Inflammatory macrophage treated with lipopolysaccharide for 4 hours (primary cell): ENCODE results near the gene ZNF579.

Experiments used
- DNase-seq: peaks from one replicate; pipeline ENCODE4 v3.0.0-alpha.2; 2020

ZNF579 gene

DNA sequence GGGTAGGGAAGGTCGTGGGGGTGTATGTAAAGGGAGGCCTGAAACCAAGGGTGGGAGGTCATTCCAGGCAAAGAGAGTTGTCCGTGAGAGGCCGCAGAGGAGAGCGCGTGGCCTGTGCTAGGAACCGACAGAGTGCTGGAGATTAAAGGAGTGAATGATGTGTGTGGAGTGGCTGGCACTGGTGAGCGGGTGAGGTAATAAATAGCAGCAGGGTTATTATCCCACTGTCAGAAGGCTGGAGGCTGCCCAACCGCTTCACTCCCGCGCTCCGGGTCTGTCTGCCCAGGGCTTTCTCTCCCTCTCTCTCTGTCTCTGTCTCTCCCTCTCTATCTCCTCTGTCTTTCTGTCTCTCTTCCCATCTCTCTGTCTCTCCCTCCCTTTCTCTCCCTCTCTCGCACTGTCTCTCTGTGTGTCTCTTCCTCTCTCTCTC lies 17.4 kb downstream of the ZNF579 start:
- DNase-seq, result no peak

DNA sequence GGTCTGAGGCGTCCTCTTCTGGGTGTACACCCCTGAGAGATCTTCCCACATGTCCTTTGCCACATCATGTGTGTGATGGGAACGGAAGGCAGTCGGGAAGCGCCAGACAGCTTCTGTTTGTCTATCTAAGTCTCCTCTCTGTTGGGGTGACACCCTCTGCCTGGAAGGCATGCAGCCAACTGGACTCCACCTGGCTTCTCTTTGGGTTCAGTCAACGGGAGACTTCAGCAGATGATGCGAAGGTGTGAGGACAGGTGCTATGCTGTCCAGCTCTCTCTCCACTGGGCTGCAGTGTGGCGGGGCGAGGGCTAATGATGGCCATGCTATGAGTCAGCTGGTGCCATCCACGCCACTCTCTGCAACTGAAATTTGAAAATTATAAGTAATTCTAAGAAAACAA lies 21.0 kb downstream of the ZNF579 start:
- no peak for DNase-seq

GRCh38 chr19:55554741-55555152 lies 25.9 kb downstream of the ZNF579 start:
- no peak for DNase-seq

DNA sequence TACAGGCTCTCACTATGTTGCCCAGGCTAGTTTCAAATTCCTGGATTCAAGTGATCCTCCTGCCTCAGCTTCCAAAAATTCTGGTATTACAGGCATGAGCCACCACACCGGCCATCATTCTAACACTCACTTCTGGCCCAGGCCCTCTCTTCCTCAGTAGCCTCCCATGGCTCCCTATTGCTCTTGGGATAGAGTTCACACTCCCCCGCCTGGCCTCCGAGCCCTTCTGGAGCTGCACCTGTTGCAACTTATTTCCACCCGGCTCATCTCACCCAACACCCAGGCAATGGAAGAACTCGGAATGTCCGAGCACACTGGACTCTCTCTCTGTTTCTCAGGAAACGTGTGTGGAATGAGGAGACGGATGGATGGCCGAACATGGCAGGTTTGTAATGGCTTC lies 26.3 kb downstream of the ZNF579 start:
- DNase-seq, result no peak

DNA sequence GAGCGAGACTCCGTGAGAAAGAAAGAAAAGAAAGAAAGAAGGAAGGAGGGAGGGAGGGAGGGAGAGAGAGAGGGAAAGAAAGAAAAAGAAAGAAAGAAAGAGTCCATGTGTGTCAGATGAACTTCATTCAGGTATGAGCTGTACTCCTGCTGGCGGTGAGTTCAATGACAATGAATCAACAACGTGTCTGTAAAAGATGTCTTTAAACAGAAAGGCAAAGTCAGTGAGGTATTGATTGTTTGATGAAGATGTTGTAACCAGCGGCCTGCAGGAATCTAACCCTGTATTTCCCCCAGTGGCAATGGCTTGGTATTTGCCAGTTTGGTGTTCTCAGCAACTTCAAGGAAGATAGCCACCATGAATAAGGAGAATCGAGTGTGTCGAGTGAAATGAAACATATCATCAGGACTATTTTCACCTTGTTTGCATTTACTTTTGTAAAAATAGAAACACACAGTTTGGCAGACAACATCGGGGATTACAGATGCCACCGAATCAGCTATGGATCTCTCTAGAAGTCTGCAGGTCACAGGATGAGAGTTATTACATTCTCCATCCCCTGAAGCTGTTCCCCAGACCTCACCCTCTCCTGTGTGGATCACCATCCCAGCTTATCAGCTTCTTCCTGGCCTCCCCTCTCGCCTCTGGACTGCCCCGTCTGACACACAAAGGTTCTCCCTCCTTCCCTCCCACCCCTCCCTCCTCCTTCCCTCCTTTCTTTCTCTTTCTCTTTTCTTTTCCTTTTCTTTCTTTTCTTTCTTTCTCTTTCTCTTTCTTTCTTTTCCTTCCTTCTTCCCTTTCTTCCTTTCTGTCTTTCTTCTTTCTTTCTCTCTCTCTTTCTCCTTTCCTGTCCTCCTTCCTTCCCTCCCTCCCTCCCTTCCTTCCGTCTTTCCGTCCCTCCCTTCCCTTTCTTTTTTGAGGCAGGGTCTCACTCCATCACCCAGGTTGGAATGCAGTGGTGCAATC lies 27.1 kb downstream of the ZNF579 start:
- no peak for DNase-seq

GRCh38 chr19:55552620-55553019 lies 28.0 kb downstream of the ZNF579 start:
- no peak for DNase-seq

DNA sequence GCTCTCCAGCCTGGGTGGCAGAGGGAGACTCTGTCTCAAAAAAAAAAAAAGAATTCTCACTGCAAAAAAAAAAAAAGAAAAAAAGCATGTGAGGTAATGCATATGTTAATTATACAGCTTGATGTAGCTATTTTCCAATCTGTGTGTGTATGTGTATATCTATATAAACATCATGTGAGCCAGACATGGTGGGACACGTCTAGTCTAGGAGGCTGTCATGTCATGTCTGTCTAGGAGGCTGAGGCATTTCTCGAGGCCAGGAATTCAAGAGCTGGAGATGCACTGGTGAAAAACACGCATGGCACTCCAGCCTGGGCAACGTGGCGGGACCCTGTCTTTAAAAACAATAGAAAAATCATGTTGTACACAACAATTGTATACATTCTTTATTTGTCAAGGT lies 28.4 kb downstream of the ZNF579 start:
- no peak for DNase-seq

DNA sequence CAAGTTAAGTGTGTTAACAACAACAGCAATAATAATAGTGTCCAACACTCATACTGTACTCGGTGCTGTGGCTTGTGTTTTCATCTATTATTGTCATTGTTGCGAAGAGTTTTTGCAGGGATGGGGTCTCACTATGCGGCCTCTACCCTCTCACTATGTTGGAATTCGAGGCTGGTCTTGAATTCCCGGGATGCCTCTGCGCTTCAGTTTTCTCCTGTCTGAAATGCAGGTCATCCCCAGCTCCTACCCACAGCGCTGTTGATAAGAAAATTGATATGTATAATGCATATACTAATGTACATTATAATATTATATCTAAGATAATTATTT lies 30.4 kb downstream of the ZNF579 start:
- no peak for DNase-seq

GRCh38 chr19:55549500-55550320 lies 30.9 kb downstream of the ZNF579 start:
- DNase-seq, result peak; percentile 5

DNA sequence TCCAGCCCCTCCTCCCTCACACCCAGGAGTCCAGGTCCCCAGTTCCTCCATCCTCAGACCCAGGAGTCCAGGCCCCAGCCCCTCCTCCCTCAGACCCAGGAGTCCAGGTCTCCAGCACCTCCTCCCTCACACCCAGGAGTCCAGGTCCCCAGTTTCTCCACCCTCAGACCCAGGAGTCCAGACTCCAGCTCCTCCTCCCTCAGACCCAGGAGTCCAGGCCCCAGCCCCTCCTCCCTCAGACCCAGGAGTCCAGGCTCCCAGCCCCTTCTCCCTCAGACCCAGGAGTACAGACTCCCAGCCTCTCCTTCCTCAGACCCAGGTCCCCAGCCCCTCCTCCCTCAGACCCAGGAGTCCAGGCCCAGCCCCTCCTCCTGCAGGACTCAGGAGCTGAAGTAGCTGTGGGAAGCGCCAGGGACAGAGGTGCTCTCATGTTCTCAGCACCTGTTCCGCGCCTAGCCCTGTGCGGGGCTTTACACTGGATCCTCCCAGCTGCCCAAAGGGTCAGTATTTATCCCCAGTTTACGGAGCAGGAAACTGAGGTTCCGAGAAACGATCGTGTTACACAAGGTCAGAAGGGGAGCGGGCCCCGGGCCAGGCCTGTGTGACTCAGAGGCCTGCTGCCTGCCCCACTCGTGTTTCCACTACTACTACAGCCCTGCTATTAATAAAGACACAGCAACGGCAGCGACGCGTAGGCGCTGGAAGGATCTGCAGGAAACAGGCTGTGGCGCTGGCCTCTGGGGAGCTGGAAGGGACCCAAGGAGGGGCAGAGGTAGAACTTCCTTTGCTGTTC lies 33.6 kb downstream of the ZNF579 start:
- peak; percentile 91 for DNase-seq

GRCh38 chr19:55546011-55546410 lies 34.6 kb downstream of the ZNF579 start:
- DNase-seq, result no peak

- no peak for DNase-seq
Observed at GRCh38 chr19:55545443-55545842, 35.2 kb downstream of the ZNF579 start, which contains the start of gene SBK3. Gene SBK3, minus strand, starts transcription at chr19:55545543. Its CDS starts 0 bp downstream, at chr19:55545543.

GRCh38 chr19:55544776-55545439 lies 35.7 kb downstream of the ZNF579 start:
- no peak for DNase-seq

DNA sequence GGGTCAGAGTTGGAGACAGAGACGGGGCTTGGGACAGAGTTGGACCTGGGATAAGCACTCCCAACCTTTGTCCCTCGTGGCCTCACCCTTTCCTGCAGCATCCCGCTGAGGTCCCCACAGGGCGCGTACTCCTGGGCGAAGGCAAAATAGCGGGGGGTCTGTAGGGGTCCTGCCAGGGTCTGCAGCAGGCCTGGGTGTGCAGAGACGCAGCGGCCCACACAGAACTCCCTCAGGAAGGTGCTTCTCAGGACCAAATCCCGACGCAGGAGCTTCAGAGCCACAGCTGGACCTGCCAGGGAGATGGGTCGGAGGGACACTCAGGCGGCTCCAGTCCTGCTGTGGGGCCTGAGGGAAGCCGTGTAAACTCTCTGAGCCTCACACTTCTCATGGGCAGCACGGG lies 36.6 kb downstream of the ZNF579 start:
- DNase-seq, result no peak

DNA sequence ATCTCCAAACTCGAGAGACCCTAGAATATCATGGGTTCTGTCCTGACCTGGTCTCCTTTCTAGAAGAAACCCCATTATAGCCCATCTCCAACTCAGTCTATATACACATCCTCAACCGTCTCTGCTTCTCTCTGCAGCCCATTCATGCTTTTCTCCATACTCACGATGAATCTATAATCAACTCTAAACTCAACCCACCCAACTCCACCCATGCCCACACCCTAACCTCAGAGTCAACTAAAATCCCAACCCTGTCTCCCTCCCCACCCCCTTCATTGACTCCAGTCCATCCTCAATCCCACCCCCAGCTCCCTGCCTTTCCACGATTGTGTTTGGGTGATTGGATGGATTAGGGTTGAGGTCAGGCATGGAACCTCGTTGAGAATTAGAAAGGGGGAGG lies 37.1 kb downstream of the ZNF579 start:
- DNase-seq, result no peak

GRCh38 chr19:55542292-55542855 lies 38.3 kb downstream of the ZNF579 start:
- no peak for DNase-seq

- no peak for DNase-seq
Observed at GRCh38 chr19:55541091-55541490, 39.6 kb downstream of the ZNF579 start.

DNA sequence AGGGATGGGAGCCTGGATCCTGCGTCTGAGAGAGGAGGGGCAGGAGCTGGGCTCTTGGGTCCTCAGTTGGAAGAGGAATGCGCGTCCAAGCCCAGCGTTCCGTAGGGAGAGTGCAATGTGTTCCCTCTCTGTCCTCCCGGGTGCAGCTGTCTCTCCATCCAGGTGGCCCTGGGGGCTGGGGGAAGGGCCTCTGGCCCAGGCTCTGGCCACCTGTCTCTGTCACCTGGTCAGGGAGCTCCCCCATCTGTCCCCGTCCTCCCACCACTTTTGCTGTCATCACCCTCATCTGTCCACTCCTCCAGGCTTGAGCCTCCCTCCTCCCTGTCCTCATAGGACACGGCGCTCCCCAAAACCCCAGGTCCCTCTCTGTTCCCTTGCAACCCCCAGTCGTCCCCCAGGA lies 40.0 kb downstream of the ZNF579 start:
- DNase-seq, result no peak

DNA sequence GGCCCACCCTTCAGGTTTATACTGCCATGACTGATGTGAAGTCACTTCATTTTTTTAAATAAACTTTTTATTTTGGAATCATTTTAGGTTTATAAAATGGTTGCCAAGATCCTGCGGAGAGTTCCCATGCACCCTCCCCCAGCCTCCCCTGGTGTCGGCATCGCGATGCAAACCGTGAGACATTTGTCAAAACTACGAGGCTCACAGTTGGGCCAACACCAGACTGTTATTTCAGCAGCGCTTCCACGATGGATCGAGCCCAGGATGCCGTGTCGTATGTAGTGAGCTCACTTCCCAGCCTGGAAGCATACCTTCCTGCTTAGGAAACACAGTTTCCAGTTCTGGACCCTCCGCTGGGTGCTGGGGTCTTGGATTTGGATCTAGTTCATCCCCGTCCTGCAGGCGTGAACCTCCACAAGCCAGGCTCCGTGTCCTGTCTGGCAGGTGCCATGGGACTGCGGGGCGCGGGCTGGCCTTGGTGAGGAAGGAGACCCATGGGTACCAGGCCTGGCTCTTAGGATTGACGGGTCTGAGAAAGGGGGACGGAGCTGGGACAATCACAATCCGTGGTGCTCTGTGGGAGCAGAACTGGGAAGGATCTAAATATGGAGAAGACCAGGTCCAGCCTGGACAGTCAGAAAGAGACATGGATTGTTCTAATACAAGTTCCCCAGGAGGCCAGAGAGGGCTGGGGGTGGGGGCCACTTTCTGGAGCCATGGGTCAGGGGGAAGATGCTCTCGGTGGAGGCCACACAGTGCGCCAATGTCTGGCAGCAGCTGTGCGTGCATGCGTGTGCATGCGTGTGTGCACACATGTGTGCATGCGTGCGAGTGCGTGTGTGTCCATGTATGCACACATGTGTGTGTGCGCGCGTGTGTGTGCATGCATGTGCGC lies 41.3 kb downstream of the ZNF579 start:
- DNase-seq, result no peak

- no peak for DNase-seq
Observed at GRCh38 chr19:55538132-55538531, 42.5 kb downstream of the ZNF579 start.

GRCh38 chr19:55537741-55538111 lies 42.9 kb downstream of the ZNF579 start:
- no peak for DNase-seq
